ENCODE measurements around the gene FBXO42. TPM values are rescaled to one million over a fixed set of nuclear protein-coding genes. Genes with fewer than 3 reads are reported as not detected.

The FBXO42 gene
- total RNA-seq, 1 donor from 2014 or later, result 18.8 TPM

DNA sequence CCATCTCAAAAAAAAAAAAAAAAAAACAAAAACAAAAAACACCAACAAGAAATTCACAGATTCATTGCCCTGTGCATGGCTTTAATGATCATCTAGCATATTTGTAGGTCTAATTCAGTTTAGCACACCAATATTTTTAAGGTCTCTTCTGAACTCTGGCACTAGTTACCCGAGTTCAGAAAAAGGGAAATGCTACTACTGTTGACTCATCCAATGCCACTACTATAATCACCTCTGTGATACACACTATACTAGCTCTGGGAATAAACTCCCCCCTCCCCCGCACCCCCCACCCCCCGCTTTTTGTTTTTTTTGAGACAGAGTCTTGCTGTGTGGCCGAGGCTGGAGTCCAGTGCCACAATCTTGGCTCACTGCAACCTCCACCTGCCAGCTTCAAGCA is 55.6 kb downstream of the FBXO42 start:
- no peak overlapping the region for H3K4me3 ChIP-seq
- H3K36me3 ChIP-seq, result peaks cover 2% of the 10 kb centered on the region
- H3K9me3 ChIP-seq (ENCODE audit: low read depth), result no peaks in the 10 kb centered on the region
- H3K9me3 Mint-ChIP-seq, result no peaks in the 10 kb centered on the region
- no peaks in the 10 kb centered on the region for H3K4me1 Mint-ChIP-seq
- no peaks in the 10 kb centered on the region for H3K27me3 ChIP-seq
- H3K79me2 ChIP-seq (ENCODE audit: low read depth), result peaks cover 8% of the 10 kb centered on the region
- H3K27me3 Mint-ChIP-seq (ENCODE audit: insufficient read depth, low read depth), result peaks cover 3% of the 10 kb centered on the region
- H4K20me1 ChIP-seq (ENCODE audit: low read depth), result peaks cover 8% of the 10 kb centered on the region
- no peak overlapping the region for H3K27ac ChIP-seq
- DNase-seq (ENCODE audit: low spot score), result no peak
- no peak overlapping the region for H3K9ac ChIP-seq
- TF ChIP-seq CTCF (IDR thresholded peaks at IDR 0.05) (no peak), EZH2 (IDR thresholded peaks at IDR 0.05) (no peak), EZH2phosphoT487 (IDR thresholded peaks at IDR 0.05) (no peak)
- H3K4me2 ChIP-seq, result no peak overlapping the region
- no peak overlapping the region for H3K27ac Mint-ChIP-seq
- no peak overlapping the region for H2AFZ ChIP-seq (replicated peaks)
- H3F3A ChIP-seq (ENCODE audit: low read depth), result no peaks in the 10 kb centered on the region
- H3K36me3 Mint-ChIP-seq, result peaks cover 19% of the 10 kb centered on the region
- no peaks in the 10 kb centered on the region for H3K4me1 ChIP-seq
- no peak overlapping the region for H3K4me3 Mint-ChIP-seq

- Histone ChIP-seq H3K79me2 (ENCODE audit: low read depth) (peaks cover 8% of the 10 kb centered on the region), H3K9ac (no peak overlapping the region), H3K9me3 (ENCODE audit: low read depth) (no peaks in the 10 kb centered on the region), H3K27ac (no peak overlapping the region), H2AFZ (replicated peaks) (no peak overlapping the region), H3K4me1 (no peaks in the 10 kb centered on the region), H3K27me3 (no peaks in the 10 kb centered on the region), H3K4me2 (no peak overlapping the region), H4K20me1 (ENCODE audit: low read depth) (peaks cover 18% of the 10 kb centered on the region), H3K4me3 (no peak overlapping the region), H3K36me3 (no peaks in the 10 kb centered on the region), H3F3A (ENCODE audit: low read depth) (no peaks in the 10 kb centered on the region)
- Mint-ChIP-seq H3K9me3 (no peaks in the 10 kb centered on the region), H3K4me1 (no peaks in the 10 kb centered on the region), H3K27ac (no peak overlapping the region), H3K27me3 (ENCODE audit: insufficient read depth, low read depth) (peaks cover 3% of the 10 kb centered on the region), H3K36me3 (peaks cover 21% of the 10 kb centered on the region), H3K4me3 (no peak overlapping the region)
- TF ChIP-seq EZH2phosphoT487 (IDR thresholded peaks at IDR 0.05) (no peak), CTCF (IDR thresholded peaks at IDR 0.05) (no peak), EZH2 (IDR thresholded peaks at IDR 0.05) (no peak)
- no peak for DNase-seq (ENCODE audit: low spot score)
Measured at GRCh38 chr1:16294219-16295212, 57.8 kb downstream of the FBXO42 start.

DNA sequence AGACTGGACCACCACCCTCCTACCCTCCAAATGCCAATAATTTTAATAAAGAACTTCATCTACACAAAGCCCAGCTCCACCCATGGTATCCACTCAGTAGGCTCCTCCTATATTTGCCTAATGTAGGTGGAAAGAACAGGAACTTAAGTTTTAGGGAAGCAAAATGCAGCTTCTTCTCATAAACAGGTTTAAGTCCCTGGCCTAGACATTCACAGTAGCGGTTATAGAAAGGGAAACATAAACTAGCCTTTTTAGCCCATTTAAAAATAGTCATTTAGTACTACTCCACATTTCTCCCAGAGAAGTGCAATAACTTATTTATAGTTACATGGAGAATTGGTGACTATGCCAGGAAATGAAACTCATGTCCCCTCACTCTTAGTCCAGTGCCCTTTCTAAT is 58.7 kb downstream of the FBXO42 start:
- no peak overlapping the region for H3K4me3 Mint-ChIP-seq
- Histone ChIP-seq H3K36me3 (no peaks in the 10 kb centered on the region), H2AFZ (replicated peaks) (no peak overlapping the region), H3K9ac (no peak overlapping the region), H3F3A (ENCODE audit: low read depth) (no peaks in the 10 kb centered on the region), H3K27me3 (no peaks in the 10 kb centered on the region), H3K4me3 (no peak overlapping the region), H3K27ac (no peak overlapping the region), H3K9me3 (ENCODE audit: low read depth) (no peaks in the 10 kb centered on the region), H4K20me1 (ENCODE audit: low read depth) (peaks cover 24% of the 10 kb centered on the region), H3K79me2 (ENCODE audit: low read depth) (peaks cover 13% of the 10 kb centered on the region), H3K4me1 (no peaks in the 10 kb centered on the region), H3K4me2 (no peak overlapping the region)
- TF ChIP-seq EZH2phosphoT487 (IDR thresholded peaks at IDR 0.05), result no peak
- H3K27me3 Mint-ChIP-seq (ENCODE audit: insufficient read depth, low read depth), result peaks cover 3% of the 10 kb centered on the region
- no peaks in the 10 kb centered on the region for H3K9me3 Mint-ChIP-seq
- H3K27ac Mint-ChIP-seq, result no peak overlapping the region
- H3K36me3 Mint-ChIP-seq, result peaks cover 22% of the 10 kb centered on the region
- DNase-seq (ENCODE audit: low spot score), result no peak
- no peaks in the 10 kb centered on the region for H3K4me1 Mint-ChIP-seq

DNA sequence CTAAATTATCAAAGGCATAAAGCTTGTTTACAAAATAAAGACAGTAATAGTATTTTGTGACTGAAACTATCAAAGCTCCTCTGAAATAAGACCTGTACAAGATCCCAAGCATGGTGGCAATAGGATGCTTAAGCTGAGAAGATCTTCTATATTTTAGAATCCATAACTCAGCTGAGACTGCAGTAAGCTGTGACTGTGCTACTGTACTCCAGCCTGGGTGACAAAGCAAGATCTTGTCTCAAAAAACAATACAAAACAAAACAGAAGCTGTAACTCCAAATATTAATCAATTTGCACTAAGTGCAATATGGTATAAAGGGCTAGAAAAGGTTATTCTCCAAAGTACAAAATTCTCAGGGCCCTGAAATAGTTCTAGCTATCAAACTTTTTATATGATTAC is 59.5 kb downstream of the FBXO42 start:
- H3K4me1 Mint-ChIP-seq, result no peaks in the 10 kb centered on the region
- peaks cover 21% of the 10 kb centered on the region for H3K36me3 Mint-ChIP-seq

More for the DNA sequence above, 59.5 kb downstream of the FBXO42 start:
- Histone ChIP-seq H3K9me3 (ENCODE audit: low read depth) (no peaks in the 10 kb centered on the region), H3K4me1 (no peaks in the 10 kb centered on the region), H2AFZ (replicated peaks) (no peak overlapping the region), H3K9ac (no peak overlapping the region), H4K20me1 (ENCODE audit: low read depth) (peaks cover 25% of the 10 kb centered on the region), H3K79me2 (ENCODE audit: low read depth) (peaks cover 13% of the 10 kb centered on the region), H3K4me3 (no peak overlapping the region), H3K27ac (no peak overlapping the region), H3K36me3 (no peaks in the 10 kb centered on the region), H3F3A (ENCODE audit: low read depth) (no peaks in the 10 kb centered on the region), H3K4me2 (no peak overlapping the region), H3K27me3 (no peaks in the 10 kb centered on the region)
- Mint-ChIP-seq H3K27me3 (ENCODE audit: insufficient read depth, low read depth) (peaks cover 3% of the 10 kb centered on the region), H3K9me3 (no peaks in the 10 kb centered on the region), H3K4me3 (no peak overlapping the region), H3K27ac (no peak overlapping the region)
- no peak for TF ChIP-seq EZH2phosphoT487 (IDR thresholded peaks at IDR 0.05)
- TF ChIP-seq EZH2 (IDR thresholded peaks at IDR 0.05), result no peak
- TF ChIP-seq CTCF (IDR thresholded peaks at IDR 0.05), result no peak
- no peak for DNase-seq (ENCODE audit: low spot score)
